Medulla oblongata (tissue), 1 donor: ENCODE measurements around the gene XYLB.
"Not testable (repeated sequence)": the region's sequence is repeated elsewhere in the genome, so short reads cannot be mapped to it uniquely, and the experiment has no call there.

ENCODE experiments used
- DNase-seq: peaks from one replicate; pipeline ENCODE4 v3.0.0-alpha.2; 2015; ENCODE audit errors: extremely low spot score

Gene XYLB

DNA sequence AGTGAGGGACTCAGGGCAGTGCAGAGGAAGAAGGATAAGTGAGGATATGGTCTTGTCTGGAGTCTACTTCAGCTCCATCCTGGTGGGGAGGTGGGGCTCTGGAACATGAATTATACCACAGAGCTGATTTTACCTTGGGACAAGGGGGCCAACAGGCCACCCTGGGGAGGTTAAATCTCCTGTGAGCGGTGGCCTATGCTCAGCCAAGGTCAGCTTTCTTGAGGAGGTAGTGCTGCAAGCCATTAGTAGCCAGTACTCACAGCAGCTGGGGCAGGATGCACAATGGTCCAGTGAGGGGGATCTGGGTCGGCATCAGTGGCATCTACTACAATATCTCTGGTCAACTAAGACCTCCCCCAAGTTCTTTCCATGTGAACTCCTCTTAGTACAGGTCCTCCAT lies 49.7 kb downstream of the XYLB start:
- DNase-seq = no peak

DNA sequence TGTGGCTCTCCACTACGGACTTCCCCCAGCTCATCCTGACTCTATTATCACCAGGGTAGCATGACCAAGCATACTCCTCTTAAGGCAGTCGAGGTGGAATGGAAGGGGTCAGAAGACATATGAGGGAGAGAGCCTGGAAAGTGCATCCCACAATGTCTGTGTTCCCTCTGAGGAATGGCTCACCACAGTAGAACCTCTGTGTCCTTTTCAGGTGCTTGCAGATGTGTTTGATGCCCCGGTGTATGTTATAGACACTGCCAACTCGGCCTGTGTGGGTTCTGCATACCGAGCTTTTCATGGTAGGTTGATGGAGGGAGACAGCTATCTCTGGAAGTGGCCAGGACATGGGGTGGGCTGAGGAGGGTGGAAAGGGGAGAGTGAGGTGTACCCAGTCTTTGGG lies 50.3 kb downstream of the XYLB start:
- DNase-seq = no peak

- no peak for DNase-seq
These were observed 50.7 kb downstream of the XYLB start for GRCh38 chr3:38397320-38397719.

GRCh38 chr3:38401246-38401962 lies 54.8 kb downstream of the XYLB start:
- DNase-seq = no peak

DNA sequence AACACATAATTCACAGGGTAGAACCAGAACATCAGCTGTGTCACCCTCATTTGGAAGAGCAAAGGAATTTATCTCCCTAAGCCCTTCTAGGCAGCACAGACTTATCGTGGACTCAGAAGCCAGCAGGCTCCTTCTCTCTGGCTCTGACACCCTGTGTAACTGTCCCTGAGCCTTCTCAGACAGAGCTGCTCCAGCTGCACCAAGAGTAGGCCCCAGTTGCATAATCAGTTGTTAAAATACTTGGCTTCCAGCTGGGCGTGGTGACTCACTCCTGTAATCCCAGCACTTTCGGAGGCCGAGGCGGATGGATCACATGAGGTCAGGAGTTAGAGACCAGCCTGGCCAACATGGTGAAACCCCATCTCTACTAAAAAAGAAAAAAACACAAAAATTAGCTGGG lies 57.7 kb downstream of the XYLB start:
- no peak for DNase-seq

- DNase-seq = no peak
These were observed 65.0 kb downstream of the XYLB start for GRCh38 chr3:38411591-38411990.

DNA sequence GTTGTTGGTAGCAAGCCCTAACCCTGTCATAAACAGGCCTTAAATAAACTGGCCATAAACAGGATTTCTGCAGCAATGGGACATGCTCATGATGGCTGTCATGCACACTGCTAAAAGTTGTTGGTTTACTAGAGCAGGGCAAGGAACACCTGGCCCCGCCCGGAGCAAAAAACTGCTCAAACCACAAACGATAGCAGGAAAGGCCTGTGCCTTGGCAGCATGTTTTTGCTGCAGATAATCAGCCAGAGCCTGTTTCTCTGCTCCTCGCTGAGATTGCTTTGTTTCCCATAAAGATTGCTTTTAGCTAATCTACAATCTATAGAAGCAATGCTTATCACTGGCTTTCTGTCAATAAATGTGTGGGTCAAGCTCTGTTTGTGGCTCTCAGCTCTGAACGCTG lies 74.2 kb downstream of the XYLB start:
- DNase-seq = not testable (repeated sequence)

DNA sequence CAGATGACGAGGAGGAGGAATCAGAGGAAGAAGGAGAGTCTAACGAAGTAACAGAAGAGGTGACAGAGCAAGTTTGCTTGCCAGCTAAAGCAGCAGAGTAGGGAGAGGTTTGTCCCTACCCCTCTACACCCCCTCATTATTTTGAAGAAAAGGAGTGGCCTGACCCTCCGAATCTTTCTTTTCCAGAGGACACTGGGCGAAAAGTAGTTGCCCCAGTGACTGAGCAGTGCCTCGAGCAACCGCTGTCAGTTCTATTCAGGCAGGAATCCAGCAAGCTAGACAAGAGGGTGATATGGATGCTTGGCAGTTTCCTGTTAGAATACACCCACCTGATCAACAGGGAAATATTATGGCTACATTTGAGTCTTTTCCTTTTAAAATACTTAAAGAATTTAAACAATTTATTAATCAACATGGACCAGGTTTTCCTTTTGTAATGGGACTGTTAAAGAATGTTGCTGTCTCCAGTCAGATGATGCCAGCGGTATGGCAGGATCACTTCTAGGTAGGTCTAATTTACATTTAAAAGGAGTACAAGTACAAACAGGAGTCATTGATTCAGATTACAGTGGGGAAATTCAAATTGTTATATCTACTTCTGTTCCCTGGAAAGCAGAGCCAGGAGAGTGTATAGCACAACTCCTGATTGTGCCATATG lies 75.2 kb downstream of the XYLB start:
- DNase-seq = no peak

- DNase-seq = not testable (repeated sequence)
These were observed 80.3 kb downstream of the XYLB start for GRCh38 chr3:38426798-38427426.

DNA sequence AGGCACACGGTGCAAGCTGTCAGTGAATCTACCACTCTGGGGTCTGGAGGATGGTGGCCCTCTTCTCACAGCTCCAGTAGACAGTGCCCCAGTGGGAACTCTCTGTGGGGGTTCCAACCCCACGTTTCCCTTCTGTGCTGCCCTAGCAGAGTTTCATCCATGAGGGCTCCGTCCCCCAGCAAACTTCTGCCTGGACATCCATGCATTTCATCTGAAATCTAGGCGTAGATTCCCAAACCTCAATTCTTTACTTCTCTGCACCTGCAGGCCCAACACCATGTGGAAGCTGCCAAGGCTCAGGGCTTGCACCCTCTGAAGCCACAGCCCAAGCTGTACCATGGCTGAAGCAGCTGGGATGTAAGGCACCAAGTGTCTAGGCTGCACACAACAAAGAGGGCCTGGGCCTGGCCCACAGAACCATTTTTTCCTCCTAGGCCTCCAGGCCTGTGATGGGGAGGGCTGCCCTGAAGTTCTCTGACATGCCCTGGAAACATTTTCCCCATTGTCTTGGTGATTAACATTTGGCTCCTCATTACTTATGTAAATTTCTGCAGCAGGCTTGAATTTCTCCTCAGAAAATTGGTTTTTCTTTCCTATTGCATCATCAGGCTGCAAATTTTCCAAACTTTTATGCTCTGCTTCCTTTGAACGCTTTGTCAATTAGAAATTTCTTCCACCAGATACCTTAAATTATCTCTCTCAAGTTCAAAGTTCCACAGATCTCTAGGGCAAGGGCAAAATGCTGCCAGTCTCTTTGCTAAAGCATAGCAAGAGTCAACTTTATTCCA lies 86.5 kb downstream of the XYLB start:
- DNase-seq = not testable (repeated sequence)

DNA sequence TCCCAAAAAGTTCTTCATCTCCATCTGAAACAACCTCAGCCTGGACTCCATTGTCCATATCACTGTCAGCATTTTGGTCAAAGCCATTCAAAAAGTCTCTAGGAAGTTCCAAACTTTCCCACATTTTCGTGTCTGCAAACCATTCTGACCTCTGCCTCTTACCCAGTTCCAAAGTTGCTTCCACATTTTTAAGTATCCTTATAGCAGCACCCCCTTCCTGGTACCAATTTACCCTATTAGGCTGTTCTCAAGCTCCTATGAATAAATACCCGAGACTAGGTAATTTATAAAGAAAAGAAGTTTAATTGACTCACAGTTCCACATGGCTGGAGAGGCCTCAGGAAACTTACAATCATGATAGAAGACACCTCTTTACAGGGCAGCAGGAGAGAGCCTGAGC lies 87.1 kb downstream of the XYLB start:
- not testable (repeated sequence) for DNase-seq

DNA sequence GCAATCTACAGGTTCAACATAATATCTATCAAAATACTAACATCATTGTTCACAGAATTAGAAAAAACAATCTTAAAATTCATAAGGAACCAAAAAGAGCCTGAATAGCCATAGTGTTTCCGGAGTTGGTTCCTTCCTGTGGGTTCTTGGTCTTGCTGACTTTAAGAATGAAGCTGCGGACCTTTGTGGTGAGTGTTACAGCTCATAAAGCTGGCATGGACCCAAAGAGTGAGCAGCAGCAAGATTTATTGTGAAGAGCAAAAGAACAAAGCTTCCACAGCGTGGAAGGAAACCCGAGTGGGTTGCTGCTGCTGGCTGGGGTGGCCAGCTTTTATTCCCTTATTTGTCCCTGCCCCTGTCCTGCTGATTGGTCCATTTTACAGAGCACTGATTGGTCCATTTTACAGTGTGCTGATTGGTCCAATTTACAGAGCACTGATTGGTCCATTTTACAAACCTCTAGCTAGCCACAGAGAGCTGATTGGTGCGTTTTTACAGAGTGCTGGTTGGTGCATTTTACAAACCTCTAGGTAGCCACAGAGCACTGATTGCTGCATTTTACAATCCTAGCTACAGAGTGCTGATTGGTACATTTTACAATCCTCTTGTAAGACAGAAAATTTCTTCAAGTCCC lies 92.0 kb downstream of the XYLB start:
- peak; percentile 14 for DNase-seq

GRCh38 chr3:38443205-38443604 lies 96.6 kb downstream of the XYLB start:
- DNase-seq = not testable (repeated sequence)

DNA sequence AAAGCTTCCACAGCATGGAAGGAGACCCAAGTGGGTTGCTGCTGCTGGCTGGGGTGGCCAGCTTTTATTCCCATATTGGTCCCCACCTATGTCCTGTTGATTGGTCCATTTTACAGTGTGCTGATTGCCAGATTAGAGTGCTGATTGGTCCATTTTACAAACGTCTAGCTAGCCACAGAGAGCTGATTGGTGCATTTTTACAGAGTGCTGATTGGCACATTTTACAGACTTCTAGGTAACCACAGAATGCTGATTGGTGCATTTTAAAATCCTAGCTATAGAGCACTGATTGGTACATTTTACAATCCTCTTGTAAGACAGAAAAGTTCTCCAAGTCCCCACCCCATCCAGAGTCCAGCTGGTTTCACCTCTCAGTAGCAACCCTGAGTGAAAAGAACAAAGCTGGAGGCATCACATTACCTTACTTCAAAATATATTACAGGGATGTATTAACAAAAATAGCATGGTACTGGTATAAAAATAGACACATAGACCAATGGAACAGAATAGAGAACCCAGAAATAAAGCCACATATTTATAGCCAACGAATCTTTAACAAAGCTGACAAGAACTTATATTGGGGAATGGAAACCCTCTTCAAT lies 99.6 kb downstream of the XYLB start:
- DNase-seq = no peak

DNA sequence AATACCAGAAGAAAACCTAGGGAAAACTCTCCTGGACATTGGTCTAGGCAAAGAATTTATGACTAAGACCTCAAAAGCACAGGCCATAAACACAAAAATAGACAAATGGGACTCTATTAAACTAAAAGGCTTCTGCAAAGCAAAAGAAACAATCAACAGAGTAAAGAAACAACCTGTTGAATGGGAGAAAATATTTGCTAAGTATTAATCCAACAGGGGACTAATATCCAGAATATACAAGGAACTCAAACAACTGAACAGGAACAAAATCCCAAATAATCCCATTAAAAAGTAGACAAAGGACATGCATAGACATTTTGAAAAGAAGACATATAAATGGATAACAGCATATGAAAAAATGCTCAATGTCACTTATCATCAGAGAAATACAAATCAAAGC lies 100.2 kb downstream of the XYLB start:
- DNase-seq = no peak

- no peak for DNase-seq
These were observed 104.3 kb downstream of the XYLB start for GRCh38 chr3:38450853-38451252.

DNA sequence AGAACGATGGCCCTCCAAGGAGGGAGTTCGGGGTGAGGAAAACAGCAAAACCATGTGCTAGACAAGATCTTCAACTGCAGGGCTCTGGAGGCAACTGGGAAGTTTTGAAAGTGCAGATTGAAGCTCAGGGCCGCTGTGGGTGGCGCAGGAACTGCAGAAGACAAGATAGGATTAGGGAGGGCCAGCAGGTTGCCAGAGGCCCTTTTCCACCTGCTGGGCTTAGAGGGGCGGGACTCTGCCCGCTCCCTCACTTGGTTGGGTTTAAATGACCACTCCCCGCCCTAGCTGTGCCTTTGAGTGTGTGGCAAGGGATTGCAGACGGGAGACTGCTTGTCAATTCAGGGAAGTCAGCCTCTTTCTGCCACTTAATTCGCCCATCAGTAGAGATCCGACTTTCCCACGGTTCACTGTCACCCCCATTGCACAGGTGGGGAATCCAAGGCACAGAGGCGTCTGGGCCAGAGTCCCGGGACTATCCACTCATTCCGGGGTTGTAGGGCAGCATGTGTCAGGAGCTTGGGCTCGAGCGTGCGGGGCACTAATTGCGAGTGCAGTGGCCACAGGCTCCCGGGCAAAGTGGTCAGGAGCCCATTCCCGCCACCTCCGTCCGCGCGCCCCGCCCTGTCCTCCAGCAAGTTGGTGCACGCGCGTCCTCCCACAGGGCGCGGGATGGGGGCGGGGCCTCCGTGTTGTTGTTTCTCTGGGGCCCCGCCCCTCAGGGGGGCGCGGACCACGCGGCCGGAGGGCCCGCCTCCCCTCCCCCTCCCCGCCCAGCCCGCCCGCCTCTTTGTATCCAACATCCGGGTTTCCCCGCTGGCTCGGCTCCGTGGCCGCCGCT lies 106.7 kb downstream of the XYLB start, which contains the start of gene ACVR2B:
ACVR2B (plus strand) TSS at position 816 of the 838 bp plus-strand sequence. CDS start 433 bp downstream, outside the sequence.
- peak; percentile 93 for DNase-seq

- no peak for DNase-seq
These were observed 107.3 kb downstream of the XYLB start for GRCh38 chr3:38453913-38454177.

GRCh38 chr3:38454178-38454883 lies 107.7 kb downstream of the XYLB start:
- peak; percentile 17 for DNase-seq
